Fibroblast of mammary gland (primary cell): ENCODE measurements around the gene NABP2.

Experiments used
- DNase-seq: peaks from one replicate; pipeline ENCODE4 v3.0.0-alpha.2; 2010; ENCODE audit warnings: low read depth
- H3K4me3 ChIP-seq: 2 replicates; pipeline ENCODE4 v1.5.1; 2011; ENCODE audit warnings: low read depth, mild to moderate bottlenecking, low read length, moderate library complexity; ENCODE audit not compliant: control insufficient read depth
- TF ChIP-seq, protein P1 (sequence below): conservative IDR thresholded peaks from 2 replicates; pipeline ENCODE4 v1.5.1; 2011; ENCODE audit warnings: low read depth, low read length, inconsistent platforms; ENCODE audit not compliant: control insufficient read depth, insufficient read depth

The NABP2 gene

DNA sequence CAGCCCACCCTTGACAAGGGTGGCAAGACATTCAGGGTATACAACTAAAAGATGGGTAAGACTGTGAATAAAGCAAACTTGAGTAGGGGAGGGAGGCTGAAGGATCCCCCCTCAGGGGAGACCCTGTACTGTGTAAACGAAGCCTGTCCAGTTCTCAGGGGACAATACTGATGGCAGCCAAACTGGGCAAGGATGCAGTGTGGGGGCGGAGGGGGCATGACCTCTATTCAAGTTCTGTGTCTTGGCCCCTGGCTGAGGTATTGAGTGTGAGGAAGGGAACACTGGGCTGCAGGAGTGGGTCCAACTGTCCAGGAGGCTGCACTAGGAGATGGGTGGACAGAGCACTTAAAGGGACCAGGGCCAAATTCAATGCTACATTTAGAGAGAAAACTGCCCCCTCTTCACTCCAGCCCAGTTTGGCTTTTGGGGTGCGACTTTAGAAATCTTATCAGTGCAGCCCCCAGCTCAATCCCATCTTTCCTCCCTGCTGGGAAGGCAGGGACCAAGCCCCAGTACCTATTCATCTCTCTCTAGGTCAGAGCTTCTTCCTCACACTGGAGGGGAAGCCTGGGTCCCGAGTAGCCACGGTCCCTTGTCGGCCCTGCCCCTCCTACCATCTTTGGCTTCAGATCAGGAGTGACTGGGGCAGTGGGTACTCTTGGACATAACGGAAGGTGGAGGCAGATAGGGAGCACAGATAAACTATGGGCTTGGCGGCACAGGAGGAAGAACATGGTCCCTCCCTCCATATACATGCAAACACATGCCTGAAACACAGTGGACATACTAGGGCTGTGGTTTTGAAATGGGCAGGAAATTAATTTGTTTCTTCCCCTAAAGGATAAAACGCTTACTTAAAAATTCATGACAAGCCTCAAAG is 17.5 kb downstream of the NABP2 start:
- TF ChIP-seq, protein P1, sequence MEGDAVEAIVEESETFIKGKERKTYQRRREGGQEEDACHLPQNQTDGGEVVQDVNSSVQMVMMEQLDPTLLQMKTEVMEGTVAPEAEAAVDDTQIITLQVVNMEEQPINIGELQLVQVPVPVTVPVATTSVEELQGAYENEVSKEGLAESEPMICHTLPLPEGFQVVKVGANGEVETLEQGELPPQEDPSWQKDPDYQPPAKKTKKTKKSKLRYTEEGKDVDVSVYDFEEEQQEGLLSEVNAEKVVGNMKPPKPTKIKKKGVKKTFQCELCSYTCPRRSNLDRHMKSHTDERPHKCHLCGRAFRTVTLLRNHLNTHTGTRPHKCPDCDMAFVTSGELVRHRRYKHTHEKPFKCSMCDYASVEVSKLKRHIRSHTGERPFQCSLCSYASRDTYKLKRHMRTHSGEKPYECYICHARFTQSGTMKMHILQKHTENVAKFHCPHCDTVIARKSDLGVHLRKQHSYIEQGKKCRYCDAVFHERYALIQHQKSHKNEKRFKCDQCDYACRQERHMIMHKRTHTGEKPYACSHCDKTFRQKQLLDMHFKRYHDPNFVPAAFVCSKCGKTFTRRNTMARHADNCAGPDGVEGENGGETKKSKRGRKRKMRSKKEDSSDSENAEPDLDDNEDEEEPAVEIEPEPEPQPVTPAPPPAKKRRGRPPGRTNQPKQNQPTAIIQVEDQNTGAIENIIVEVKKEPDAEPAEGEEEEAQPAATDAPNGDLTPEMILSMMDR, result no peak
- no peak overlapping the region for H3K4me3 ChIP-seq
- no peak for DNase-seq

DNA sequence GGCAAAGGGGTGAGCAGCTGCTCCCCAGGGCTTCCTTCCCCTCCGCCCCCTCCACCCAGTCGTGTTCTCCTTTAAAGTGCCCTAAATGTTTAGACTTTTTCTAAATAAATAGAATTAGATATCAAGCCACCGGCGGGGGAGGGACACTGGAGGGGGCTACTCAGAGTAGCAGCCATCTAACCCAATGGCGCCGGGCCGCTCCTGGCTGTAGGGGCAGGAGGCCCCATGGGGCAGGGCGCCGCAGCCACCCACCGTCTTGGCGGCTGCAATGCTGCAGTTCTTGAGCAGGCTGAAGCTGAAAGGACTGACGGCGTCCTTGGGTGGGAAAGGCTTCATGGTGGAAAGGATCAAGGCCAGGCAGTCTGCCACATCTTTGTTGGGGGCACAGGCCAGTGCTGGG is 18.8 kb downstream of the NABP2 start:
- TF ChIP-seq, protein P1, result no peak
- H3K4me3 ChIP-seq, result no peak overlapping the region
- DNase-seq, result no peak

DNA sequence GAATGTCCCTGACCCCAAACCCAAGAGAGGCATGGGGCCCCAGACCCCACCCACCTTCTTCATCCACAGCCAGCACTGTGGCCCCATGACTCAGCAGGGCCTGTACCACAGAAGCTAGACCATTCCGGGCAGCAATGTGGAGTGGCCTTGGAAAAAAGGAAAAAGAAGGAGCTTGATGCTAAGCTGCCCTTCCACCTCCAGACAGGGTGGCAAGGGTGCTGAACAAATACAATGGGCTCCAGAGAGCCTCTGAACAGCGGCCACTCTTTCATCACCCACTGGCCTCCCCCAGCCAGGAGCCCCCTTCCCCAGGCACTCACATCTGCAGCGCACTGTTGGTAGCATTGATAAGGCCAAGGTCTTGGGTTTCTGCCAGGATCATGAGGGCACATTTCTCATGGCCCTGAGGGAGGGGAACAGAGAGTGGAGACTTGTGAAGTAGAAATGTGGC is 19.6 kb downstream of the NABP2 start:
- TF ChIP-seq, protein P1, result no peak
- DNase-seq, result no peak
- H3K4me3 ChIP-seq, result no peak overlapping the region

DNA sequence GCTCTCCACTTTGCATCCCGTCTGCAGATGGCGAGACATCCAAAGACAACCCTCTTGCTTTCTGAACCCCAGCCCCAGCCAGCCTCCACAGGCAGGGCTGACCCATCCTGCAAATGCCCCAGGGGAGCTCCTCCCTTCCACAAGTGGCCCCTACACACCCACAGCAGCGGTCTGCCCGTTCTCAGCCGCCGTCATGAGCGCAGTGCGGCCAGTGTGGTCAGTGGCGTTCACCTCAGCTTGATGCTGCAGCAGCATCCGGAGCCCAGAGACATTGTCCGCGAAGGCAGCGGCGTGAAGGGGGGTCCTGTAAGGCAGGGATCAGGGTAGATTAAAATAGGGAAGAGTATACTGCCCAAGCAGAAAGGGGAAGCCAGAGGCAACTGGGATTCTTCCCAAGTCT is 20.4 kb downstream of the NABP2 start:
- H3K4me3 ChIP-seq, result no peak overlapping the region
- DNase-seq, result no peak

DNA sequence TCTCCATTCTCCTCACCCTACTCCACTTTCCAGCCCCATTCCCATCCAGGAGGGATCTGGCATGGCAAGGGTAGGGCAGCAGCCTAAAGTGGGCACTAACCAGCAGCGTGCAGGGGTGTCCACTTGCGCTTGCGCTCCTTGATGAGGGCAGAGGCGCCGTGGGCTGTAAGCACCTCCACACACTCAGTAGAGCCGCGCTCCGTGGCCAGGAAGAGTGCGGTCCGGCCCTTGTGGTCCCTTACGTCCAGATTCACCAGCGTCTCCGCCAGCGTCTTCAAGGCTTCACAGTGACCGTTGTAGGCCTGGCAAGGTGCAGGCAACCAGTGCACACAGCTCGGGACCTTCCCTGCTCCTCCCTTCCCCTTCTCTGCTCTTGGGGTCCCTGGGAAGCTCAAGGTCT is 23.8 kb downstream of the NABP2 start:
- TF ChIP-seq, protein P1, result no peak
- H3K4me3 ChIP-seq, result no peak overlapping the region
- DNase-seq, result no peak

More for the DNA sequence above, 20.4 kb downstream of the NABP2 start:
- TF ChIP-seq, protein P1, result no peak

DNA sequence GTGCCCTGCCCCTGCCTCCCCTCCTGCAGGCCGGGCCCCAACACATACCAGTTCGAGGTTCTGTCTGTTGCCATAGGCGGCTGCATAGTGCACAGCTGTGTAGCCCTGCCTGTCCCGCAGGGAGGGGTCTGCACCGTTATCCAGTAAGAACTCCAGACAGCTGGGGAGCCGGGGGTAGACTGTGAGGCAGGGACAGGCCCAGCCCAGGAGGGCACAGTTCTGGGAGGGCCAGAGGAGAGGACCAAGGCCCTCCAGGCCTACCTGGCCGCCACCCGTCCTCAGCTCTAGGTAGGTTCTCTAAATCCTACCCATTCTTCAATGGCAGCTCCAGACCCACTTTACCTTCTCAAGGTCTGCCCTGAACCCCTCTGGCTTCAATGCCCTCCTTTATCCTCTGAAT is 24.6 kb downstream of the NABP2 start:
- TF ChIP-seq, protein P1, result no peak
- H3K4me3 ChIP-seq, result no peak overlapping the region
- no peak for DNase-seq
